Measurements from ENCODE around the gene GPA33. TPM values are rescaled to one million over a fixed set of nuclear protein-coding genes. Genes with fewer than 3 reads are reported as not detected.

The GPA33 gene
- total and polyA plus RNA-seq, 9 of the 15 experiments (the other 6 are each of a cell fraction or from before 2014, with no cell fraction given): 0.13 TPM; not detected in 8

- TF ChIP-seq ZNF592 (IDR thresholded peaks at IDR 0.05): no peak
- TF ChIP-seq CREM (IDR thresholded peaks at IDR 0.05; ENCODE audit: low read depth): no peak
- TF ChIP-seq DPF2 (IDR thresholded peaks at IDR 0.05): no peak
- no peak for TF ChIP-seq MCM3 (IDR thresholded peaks at IDR 0.05)
- no peak for TF ChIP-seq ZNF253 (CRISPR knock-in tag; conservative IDR thresholded peaks at IDR 0.05)
- no peak for TF ChIP-seq MAFK (IDR thresholded peaks at IDR 0.05; ENCODE audit: low read length)
- no peak for TF ChIP-seq PBX2 (CRISPR knock-in tag; IDR thresholded peaks at IDR 0.05; ENCODE audit: low read depth)
- TF ChIP-seq PBX2 (tag; conservative IDR thresholded peaks at IDR 0.05; ENCODE audit: low read depth): no peak
Measured at GRCh38 chr1:167116174-167116573, 26.0 kb upstream of the GPA33 start (continued).
